HG02678 (cell line): ENCODE results near the gene POC1A.
"Not testable (repeated sequence)": the region's sequence is repeated elsewhere in the genome, so short reads cannot be mapped to it uniquely, and the experiment has no call there.

Experiments
- ATAC-seq: cut with Tn5 transposase; IDR thresholded peaks from one replicate; pipeline ENCODE4 v1.9.1; 2021; ENCODE audit warnings: mild to moderate bottlenecking, moderate library complexity; ENCODE audit not compliant: unreplicated experiment

POC1A gene

DNA sequence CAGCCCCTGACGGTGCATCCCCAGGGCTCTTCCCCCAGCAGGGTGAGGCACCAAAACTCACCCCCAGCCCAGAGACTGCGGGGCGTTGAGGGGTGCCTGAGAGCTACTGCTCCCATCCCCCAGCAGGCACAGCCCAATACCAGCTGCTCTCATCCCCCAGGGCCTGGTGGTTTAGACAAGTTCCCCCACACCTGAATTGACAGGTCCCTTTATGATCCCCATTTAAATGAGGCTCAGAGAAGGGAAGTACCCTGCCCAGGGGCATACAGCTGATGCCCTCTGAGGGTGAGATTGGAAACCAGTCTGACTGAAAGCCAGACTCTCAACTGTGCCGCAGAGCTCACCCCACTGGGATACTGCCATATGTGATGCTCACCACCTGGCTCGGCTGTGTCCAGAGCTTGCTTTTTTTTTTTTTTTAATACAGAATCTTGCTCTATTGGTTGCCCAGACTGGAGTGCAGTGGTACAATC, 118.0 kb downstream of the POC1A start:
- ATAC-seq, result peak; percentile 74

DNA sequence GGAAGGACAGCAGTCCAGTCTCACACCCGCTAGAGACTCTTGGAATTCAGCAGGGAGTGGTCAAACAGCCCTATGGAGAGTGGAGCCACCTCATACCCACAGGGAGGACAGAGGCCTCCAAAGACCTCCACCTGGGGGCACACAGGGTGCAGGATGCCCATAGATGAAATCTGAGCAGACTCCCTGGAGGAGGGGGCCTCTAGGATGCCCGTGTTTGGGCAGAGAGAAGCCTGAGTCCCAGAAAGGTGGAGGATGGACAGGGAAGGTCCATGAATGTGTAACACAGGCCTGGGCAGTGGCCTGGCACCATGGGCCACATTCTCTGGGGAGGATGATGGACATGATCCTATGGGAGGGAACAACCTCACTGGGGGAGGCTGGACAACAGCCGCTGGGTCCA, 119.6 kb downstream of the POC1A start:
- ATAC-seq, result no peak

DNA sequence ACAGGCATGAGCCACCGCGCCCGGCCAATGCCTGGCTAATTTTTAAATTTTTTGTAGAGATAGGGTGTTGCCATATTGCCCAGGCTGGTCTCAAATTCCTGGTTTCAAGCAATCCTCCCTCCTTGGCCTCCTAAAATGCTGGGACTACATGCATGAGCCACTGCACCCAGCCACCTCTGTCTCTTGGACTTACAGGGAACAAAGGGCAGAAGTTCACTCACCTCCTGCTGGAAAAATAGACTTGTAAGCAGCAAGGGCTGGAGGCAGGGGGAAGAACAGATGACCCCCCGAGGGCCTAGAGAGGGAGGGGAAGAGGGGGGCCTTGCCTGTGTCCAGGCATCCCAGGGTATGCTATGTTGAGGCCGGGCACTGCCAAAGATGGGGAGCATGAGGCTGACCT, 120.0 kb downstream of the POC1A start:
- ATAC-seq, result no peak

DNA sequence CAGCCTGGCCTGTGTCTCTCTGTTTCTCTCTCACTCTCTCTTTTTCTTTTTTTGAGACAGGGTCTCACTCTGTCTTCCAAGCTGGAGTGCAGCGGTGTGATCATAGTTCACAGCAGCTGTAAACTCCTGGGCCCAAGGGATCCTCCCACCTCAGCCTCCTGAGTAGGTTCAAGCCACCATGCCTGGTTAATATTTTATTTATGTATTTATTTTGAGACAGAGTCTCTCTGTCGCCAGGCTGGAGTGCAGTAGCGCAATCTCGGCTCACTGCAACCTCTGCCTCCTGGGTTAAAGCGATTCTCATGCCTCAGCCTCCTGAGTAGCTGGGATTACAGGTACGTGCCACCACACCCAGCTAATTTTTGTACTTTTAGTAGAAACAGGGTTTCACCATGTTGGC, 120.5 kb downstream of the POC1A start:
- not testable (repeated sequence) for ATAC-seq

DNA sequence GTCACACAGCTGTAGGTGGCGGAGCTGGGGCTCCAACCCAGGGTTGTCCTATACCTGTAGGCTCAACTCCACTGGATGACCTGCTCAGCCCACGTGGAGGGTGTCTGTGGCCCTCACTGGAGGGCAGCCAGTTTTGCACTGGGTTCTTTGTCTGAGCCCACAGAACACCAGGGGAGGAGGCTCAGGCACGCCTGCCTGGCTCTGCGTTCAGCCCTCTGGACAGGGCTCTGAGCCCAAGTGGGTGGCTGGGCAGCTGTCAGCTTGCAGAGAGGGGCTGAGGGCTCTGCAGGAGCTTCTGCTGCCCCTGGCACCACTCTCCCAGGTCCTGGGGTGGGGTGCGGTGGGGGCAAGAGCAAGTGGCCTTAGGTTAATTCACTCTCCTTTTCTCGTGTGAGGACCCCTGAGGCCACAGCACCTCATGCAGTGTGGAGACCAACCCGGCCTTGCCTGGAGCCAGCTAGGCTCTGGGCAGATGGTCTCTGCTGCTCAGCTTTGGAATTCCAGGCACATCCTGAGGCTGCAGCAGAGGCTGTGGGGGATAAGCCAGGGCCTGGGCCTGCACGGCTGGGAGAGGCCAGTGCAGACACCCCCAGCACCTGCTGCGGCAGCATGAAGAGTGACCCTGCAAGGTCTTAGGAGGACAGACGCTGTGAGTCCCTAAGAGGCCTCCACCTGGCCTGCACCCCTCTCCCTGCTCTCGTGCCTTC, 121.4 kb downstream of the POC1A start:
- no peak for ATAC-seq

DNA sequence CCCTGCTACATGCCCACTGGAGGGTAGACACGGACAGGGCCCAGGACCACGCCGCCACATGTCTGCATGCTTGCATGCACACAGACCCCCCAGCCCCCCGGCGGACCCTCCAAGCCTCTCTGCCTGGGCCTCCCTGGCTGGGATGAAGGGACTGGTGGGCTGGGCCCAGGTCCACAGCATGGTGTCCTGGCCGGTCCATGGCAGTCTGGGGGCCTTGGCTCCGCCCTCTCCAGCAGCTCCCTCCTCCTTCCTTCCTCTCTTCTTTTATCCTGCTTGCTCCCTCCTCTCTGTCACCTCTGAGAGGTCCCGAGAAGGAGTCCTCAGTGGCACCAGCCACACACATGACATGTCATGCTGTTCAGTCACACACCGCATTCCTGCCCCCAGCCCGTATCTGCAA, 122.3 kb downstream of the POC1A start:
- no peak for ATAC-seq

DNA sequence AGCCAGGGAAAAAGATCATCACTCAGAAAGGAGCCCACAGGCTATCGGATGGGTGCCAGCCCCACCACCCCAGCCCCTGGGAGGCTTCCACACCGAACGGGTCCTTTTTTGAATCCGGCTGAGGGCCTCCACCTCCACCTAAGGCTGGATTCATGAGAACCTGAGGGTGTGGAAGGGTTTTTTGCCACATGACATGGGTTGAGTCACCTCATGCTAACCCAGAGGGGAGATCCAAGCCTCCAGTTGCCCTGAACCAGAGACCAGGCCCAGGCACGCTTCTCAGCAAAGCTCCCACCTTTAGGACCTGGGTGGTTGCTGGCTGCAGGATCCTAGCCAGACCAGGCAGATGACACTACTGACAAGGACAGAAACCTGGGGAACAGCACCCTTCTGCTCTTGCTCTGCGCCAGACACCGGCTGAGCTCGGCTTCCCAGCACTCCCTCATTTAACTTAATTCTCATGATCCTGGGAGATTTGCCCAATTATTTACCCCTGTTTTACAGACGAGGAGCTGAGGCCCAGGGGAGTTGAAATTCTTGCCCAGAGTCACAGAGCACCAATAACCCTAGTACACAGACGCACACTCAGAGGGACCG, 123.4 kb downstream of the POC1A start:
- ATAC-seq, result no peak

DNA sequence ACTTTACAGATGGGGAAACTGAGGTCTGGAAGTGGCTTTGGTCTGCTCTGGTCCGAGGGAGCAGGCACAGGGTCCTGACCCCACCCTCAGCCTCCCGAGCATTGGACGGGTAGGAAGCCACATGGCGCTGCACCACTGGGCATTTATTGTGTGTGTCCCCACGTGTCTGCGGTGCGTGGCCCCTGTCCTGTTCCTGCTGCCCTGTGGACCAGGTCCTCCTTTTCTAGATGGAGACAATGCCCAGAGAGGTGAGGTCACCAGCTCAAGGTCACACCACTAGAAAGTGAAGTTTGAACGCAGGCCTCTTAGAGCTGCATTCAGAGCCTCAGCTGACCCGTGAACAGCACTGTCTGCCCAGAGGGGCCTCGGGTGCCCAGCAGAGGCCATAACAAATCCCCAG, 124.7 kb downstream of the POC1A start:
- no peak for ATAC-seq

DNA sequence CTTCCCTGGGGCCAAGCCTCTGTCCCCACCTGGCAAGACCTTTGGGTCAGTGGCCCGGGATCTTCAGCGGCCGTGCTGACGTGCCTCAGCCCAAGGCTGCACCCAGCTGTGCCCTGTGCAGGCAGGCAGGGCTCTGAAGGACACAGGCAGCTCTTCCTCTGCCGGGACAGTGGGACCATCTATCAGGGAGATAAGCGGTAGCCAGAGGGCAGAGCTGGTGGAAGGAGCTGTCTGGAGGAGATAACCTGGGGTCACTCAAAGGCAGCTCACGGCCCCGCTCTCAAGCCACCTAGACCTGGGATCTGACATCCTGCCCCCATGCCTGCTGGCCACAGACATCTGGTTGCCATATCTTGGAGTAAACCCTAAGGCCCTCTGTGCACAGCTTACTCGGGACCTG, 125.2 kb downstream of the POC1A start:
- no peak for ATAC-seq

DNA sequence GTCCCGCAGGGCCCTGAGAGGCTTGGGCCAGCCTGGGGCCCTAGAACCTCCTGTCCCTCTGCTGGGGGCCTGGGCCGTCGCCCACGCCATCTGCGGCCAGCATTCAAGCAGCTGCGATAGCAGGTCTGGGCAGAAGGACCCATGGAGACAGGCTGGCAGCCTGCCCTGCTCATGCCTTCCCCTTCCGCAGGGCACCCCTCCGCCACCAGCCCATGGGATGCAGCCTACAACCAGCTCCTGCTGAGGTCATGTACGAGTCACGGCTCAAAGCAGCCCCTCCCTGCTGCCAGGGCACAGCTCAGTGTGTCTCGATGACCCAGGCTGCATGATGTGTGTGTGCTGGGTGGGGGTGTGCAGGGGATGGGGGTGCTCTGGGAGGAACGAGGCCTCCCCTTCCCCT, 125.7 kb downstream of the POC1A start:
- no peak for ATAC-seq

DNA sequence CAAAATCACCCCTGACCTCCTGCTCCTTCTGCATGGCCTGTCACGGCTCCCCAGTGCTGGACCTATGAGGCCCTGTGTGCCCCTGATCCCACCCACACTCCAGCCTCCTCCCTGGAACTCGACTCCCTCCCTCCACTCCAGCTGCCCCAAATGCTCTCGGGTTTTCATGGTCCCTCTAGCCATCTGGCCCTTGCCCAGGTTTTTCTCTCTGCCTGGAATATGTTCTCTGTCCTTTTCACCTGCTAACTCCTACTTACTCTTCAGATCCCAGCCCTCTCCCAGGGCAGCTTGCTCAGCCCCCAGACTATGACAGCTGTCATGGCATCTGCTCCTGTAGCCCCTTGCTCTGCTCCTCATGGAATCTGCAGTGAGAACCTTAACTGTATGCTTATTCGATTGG, 128.2 kb downstream of the POC1A start:
- no peak for ATAC-seq

DNA sequence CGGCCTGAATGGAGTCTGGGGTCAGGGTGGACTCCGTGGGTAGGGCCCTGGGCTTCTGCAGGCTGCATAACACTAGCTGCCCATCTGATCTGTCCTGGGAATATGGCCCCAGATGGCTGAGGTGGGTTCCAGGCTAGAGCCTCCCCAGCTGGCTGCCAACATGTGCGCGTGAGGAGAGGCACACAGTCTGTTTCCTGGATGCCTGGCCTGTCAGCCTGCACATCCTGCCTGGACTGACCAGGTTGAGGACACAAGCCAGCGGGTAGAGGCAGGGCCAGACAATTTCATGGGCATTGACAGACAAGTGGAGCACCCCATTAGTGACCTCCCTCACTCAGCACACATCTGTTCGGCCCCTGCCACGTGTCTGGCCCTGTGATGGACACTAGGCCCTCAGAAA, 128.8 kb downstream of the POC1A start:
- ATAC-seq, result no peak
